Measurements from ENCODE around the gene CYSLTR2.
A peak's percentile ranks its signal among the peaks of the same experiment; 100 is the strongest.

The CYSLTR2 gene

GRCh38 chr13:48728876-48729275 lies 75.1 kb downstream of the CYSLTR2 start:
- Mint-ChIP-seq H3K27ac (no peak overlapping the region), H3K4me3 (no peak overlapping the region), H3K9me3 (peaks cover 11% of the 10 kb centered on the region), H3K4me1 (peaks cover 12% of the 10 kb centered on the region), H3K36me3 (ENCODE audit: low read depth) (no peaks in the 10 kb centered on the region), H3K27me3 (ENCODE audit: low read depth, poor library complexity) (peaks cover 5% of the 10 kb centered on the region)
- DNase-seq, result no peak
- TF ChIP-seq CTCF (IDR thresholded peaks at IDR 0.05), result no peak

- Mint-ChIP-seq H3K9me3 (peaks cover 9% of the 10 kb centered on the region), H3K36me3 (ENCODE audit: low read depth) (no peaks in the 10 kb centered on the region), H3K27ac (no peak overlapping the region), H3K27me3 (ENCODE audit: low read depth, poor library complexity) (peaks cover 2% of the 10 kb centered on the region), H3K4me3 (no peak overlapping the region), H3K4me1 (peaks cover 12% of the 10 kb centered on the region)
- no peak for DNase-seq
- TF ChIP-seq CTCF (IDR thresholded peaks at IDR 0.05), result no peak
Observed at GRCh38 chr13:48729856-48730255, 76.1 kb downstream of the CYSLTR2 start.

GRCh38 chr13:48731001-48731658 lies 77.4 kb downstream of the CYSLTR2 start:
- Mint-ChIP-seq H3K36me3 (ENCODE audit: low read depth) (no peaks in the 10 kb centered on the region), H3K27ac (no peak overlapping the region), H3K9me3 (peaks cover 4% of the 10 kb centered on the region), H3K27me3 (ENCODE audit: low read depth, poor library complexity) (peaks cover 2% of the 10 kb centered on the region), H3K4me1 (peaks cover 12% of the 10 kb centered on the region), H3K4me3 (no peak overlapping the region)
- TF ChIP-seq CTCF (IDR thresholded peaks at IDR 0.05), result no peak
- DNase-seq, result no peak

GRCh38 chr13:48731957-48732569 lies 78.3 kb downstream of the CYSLTR2 start:
- Mint-ChIP-seq H3K36me3 (ENCODE audit: low read depth) (no peaks in the 10 kb centered on the region), H3K4me1 (peaks cover 7% of the 10 kb centered on the region), H3K9me3 (peaks cover 4% of the 10 kb centered on the region), H3K4me3 (no peak overlapping the region), H3K27ac (no peak overlapping the region), H3K27me3 (ENCODE audit: low read depth, poor library complexity) (peaks cover 2% of the 10 kb centered on the region)
- peak; percentile 68 for DNase-seq
- peak; percentile 69 for TF ChIP-seq CTCF (IDR thresholded peaks at IDR 0.05)

- Mint-ChIP-seq H3K27me3 (ENCODE audit: low read depth, poor library complexity) (peaks cover 2% of the 10 kb centered on the region), H3K9me3 (peaks cover 4% of the 10 kb centered on the region), H3K36me3 (ENCODE audit: low read depth) (no peaks in the 10 kb centered on the region), H3K27ac (no peak overlapping the region), H3K4me1 (no peaks in the 10 kb centered on the region), H3K4me3 (no peak overlapping the region)
- no peak for TF ChIP-seq CTCF (IDR thresholded peaks at IDR 0.05)
- no peak for DNase-seq
Observed at GRCh38 chr13:48733739-48734335, 80.1 kb downstream of the CYSLTR2 start.

All from nephron progenitor cell (in vitro differentiated cells).